Endothelial cell of umbilical vein (primary cell): Measurements from ENCODE around the gene DAAM1. TPM values are rescaled to one million over a fixed set of nuclear protein-coding genes. Genes with fewer than 3 reads are reported as not detected.

Source experiments
- BruUV-seq: library from RNA; stranded (reverse); fragments of 400-500 nt; replicated peaks from 2 replicates; lab custom pipeline; 2021; lab: Mats Ljungman, UMichigan
- CTCF ChIA-PET: fragments of 300-600, 350-600 bp; sonication (Branson Sonifier 250); formaldehyde crosslinking; loops from one replicate; lab custom pipeline; 2021; ENCODE audit warnings: antibody characterized with exemption, inconsistent platforms; lab: Charles Lee
- POLR2A ChIA-PET: fragments of 300-600, 350-600 bp; sonication (Branson Sonifier 250); formaldehyde crosslinking; loops from one replicate; lab custom pipeline; 2021; ENCODE audit warnings: antibody characterized with exemption, inconsistent platforms; lab: Charles Lee
- DNase-seq: peaks from one replicate; pipeline ENCODE4 v3.0.0-alpha.2; 2011; ENCODE audit warnings: low read depth, low spot score
- FAIRE-seq: peaks from 2 replicates; lab custom pipeline; 2011; peaks lifted over from hg19 to GRCh38; lab: Jason Lieb, UNC
- H2AFZ ChIP-seq: 2 replicates; pipeline ENCODE4 v1.6.0; 2012; ENCODE audit warnings: low read depth, low read length, control low read depth, inconsistent platforms
- H3K27ac ChIP-seq: 2 replicates; pipeline ENCODE4 v1.5.1; 2011; ENCODE audit warnings: low read depth, mild to moderate bottlenecking, control low read depth, low read length, moderate library complexity; ENCODE audit not compliant: insufficient read depth
- H3K27me3 ChIP-seq, 2 experiments: 2 replicates each; pipeline versions ENCODE4 v1.6.0 to v1.6.1; 2011; ENCODE audit warnings: low read length in 2 of 2, mixed read lengths in 1 of 2; ENCODE audit not compliant: control insufficient read depth in 2 of 2, insufficient read depth in 2 of 2
- H3K36me3 ChIP-seq, 2 experiments: 2 replicates in 1 of 2; 3 replicates in 1 of 2; pipeline ENCODE4 v1.5.1; 2011; ENCODE audit warnings: low read length in 2 of 2, mild to moderate bottlenecking in 1 of 2, moderate library complexity in 1 of 2; ENCODE audit not compliant: control insufficient read depth in 2 of 2, insufficient read depth in 2 of 2; ENCODE audit errors: extremely low read depth in 1 of 2
- H3K4me1 ChIP-seq: 3 replicates; pipeline ENCODE4 v1.5.1; 2011; ENCODE audit warnings: mild to moderate bottlenecking, low read length; ENCODE audit not compliant: control insufficient read depth, insufficient read depth; ENCODE audit errors: extremely low read depth
- H3K4me2 ChIP-seq: 2 replicates; pipeline ENCODE4 v1.6.1; 2011; ENCODE audit warnings: low read length, control low read depth, mixed read lengths; ENCODE audit not compliant: insufficient read depth
- H3K4me3 ChIP-seq, 3 experiments: fragments of 200-600 bp in 1 of 3; sonication (generic), shearing (Covaris generic) in 1 of 3; replicated peaks in 1 of 3; 2 replicates each; pipeline ENCODE4 v1.5.1; 2011 to 2016; ENCODE audit warnings: control low read depth in 3 of 3, low read length in 3 of 3, mild to moderate bottlenecking in 2 of 3, inconsistent platforms in 1 of 3, low read depth in 1 of 3, moderate library complexity in 1 of 3; ENCODE audit not compliant: insufficient read depth in 1 of 3
- H3K79me2 ChIP-seq: 2 replicates; pipeline ENCODE4 v1.6.0; 2012; ENCODE audit warnings: low read length, inconsistent platforms; ENCODE audit not compliant: control insufficient read depth, insufficient read depth
- H3K9ac ChIP-seq: replicated peaks from 2 replicates; pipeline ENCODE3; 2011; ENCODE audit warnings: low read length, control low read depth; ENCODE audit not compliant: insufficient read depth; ENCODE audit errors: extremely low read depth
- H3K9me1 ChIP-seq: replicated peaks from 3 replicates; pipeline ENCODE4 v1.6.0; 2011; ENCODE audit warnings: mild to moderate bottlenecking, low read length; ENCODE audit not compliant: control insufficient read depth, insufficient read depth; ENCODE audit errors: extremely low read depth
- H3K9me3 ChIP-seq: replicated peaks from 2 replicates; pipeline ENCODE4 v1.5.1; 2012; ENCODE audit warnings: low read length, inconsistent platforms; ENCODE audit not compliant: control insufficient read depth, insufficient read depth
- H4K20me1 ChIP-seq: replicated peaks from 2 replicates; pipeline ENCODE3; 2011; ENCODE audit warnings: mild to moderate bottlenecking, low read length; ENCODE audit not compliant: control insufficient read depth, insufficient read depth; ENCODE audit errors: extremely low read depth
- CTCF ChIP-seq, 2 donors: IDR thresholded peaks; 1 replicate in 1 of 2; 2 replicates in 1 of 2; pipeline ENCODE4 v1.5.1; 2011; ENCODE audit warnings: low read length in 2 of 2, mild to moderate bottlenecking in 2 of 2, moderate library complexity in 2 of 2, control low read depth in 1 of 2, inconsistent platforms in 1 of 2, low read depth in 1 of 2; ENCODE audit not compliant: insufficient read depth in 1 of 2; ENCODE audit errors: extremely low read depth in 1 of 2
- EZH2 ChIP-seq: IDR thresholded peaks from 2 replicates; pipeline ENCODE4 v1.6.1; 2012; ENCODE audit warnings: borderline replicate concordance, low read depth, mild to moderate bottlenecking, moderate library complexity, low read length, inconsistent platforms; ENCODE audit not compliant: severe bottlenecking
- FOS ChIP-seq: IDR thresholded peaks from 2 replicates; pipeline ENCODE4 v1.6.1; 2011; ENCODE audit warnings: mild to moderate bottlenecking, low read length, moderate library complexity, borderline replicate concordance; ENCODE audit not compliant: insufficient read depth
- GATA2 ChIP-seq: IDR thresholded peaks from 2 replicates; pipeline ENCODE4 v1.7.0; 2011; ENCODE audit warnings: low read depth, mild to moderate bottlenecking, moderate library complexity, mixed read lengths, low read length; ENCODE audit not compliant: insufficient read length, insufficient read depth
- JUN ChIP-seq: IDR thresholded peaks from 2 replicates; pipeline ENCODE4 v1.6.1; 2011; ENCODE audit warnings: borderline replicate concordance, low read depth; ENCODE audit not compliant: insufficient read length, insufficient read depth
- MAX ChIP-seq: IDR thresholded peaks from 2 replicates; pipeline ENCODE4 v1.6.1; 2011; ENCODE audit not compliant: insufficient read depth, insufficient read length
- MYC ChIP-seq: IDR thresholded peaks from one replicate; pipeline ENCODE4 v1.6.1; 2011; ENCODE audit warnings: mild to moderate bottlenecking, low read depth, low read length
- POLR2A ChIP-seq: IDR thresholded peaks from 2 replicates; pipeline ENCODE4 v1.6.1; 2012; ENCODE audit warnings: low read depth, mild to moderate bottlenecking, control low read depth, low read length
- POLR2AphosphoS5 ChIP-seq: IDR thresholded peaks from 2 replicates; pipeline ENCODE4 v1.6.1; 2012; ENCODE audit warnings: low read depth, mild to moderate bottlenecking, control low read depth, low read length, moderate library complexity; ENCODE audit not compliant: insufficient read depth
- dilution Hi-C: fragments of 300-500 bp; cut with MboI; formaldehyde crosslinking; loops from one replicate; pipeline ENCODE4 v1.15.0; 2019; ENCODE audit warnings: low sequenced_read_pairs; ENCODE audit not compliant: extremely low pct_ligation_motif_present
- intact Hi-C: fragments of 100-400 bp; cut with micrococcal nuclease; formaldehyde crosslinking; loops from one replicate; pipeline ENCODE4 v1.10.0; 2022
- polyA plus RNA-seq, 4 experiments: library from polyadenylated mRNA; depleted of rRNA in 3 of 4; stranded (reverse) in 3 of 4; unstranded in 1 of 4; fragments of >200 nt; gene quantifications; 2 replicates each; pipeline versions ENCODE4 v1.2.1 to v1.2.3, GENCODE V29; 2011 to 2012; ENCODE audit warnings: missing spikeins in 1 of 4
- total RNA-seq: library from RNA; stranded (reverse); gene quantifications from 2 replicates; pipeline ENCODE4 v1.2.3, GENCODE V29; 2021

DAAM1 gene
- total and polyA plus RNA-seq, 2 donors (not counting 3 experiments of a cell fraction or from before 2014, with no cell fraction given), result 10.2 to 25.3 TPM

- intact Hi-C loops (no loop called here), dilution Hi-C loops (no loop called here)
- CTCF ChIA-PET, result no interaction called here
- Histone ChIP-seq H3K27ac (no peak overlapping the region), H4K20me1 (no peaks in the 10 kb centered on the region), H3K27me3 (no peaks in the 10 kb centered on the region), H3K9me1 (no peaks in the 10 kb centered on the region), H3K4me1 (no peaks in the 10 kb centered on the region), H3K9me3 (no peaks in the 10 kb centered on the region), H3K36me3 (no peaks in the 10 kb centered on the region), H3K79me2 (no peaks in the 10 kb centered on the region), H2AFZ (no peak overlapping the region), H3K4me2 (no peak overlapping the region), H3K4me3 (no peak overlapping the region), H3K9ac (no peak overlapping the region)
- no TSS peak for BruUV-seq
- FAIRE-seq (no peak), DNase-seq (no peak)
- no peak for TF ChIP-seq CTCF (IDR thresholded peaks at IDR 0.05; ENCODE audit: extremely low read depth in 1 of 2, insufficient read depth in 1 of 2, low read depth in 1 of 2, low read length in 2 of 2)
- no peak for TF ChIP-seq POLR2AphosphoS5
- no peak for TF ChIP-seq GATA2
- TF ChIP-seq POLR2A, result no peak
- no peak for TF ChIP-seq MAX
- TF ChIP-seq MYC, result no peak
- no peak for TF ChIP-seq JUN
- no peak for TF ChIP-seq EZH2
- no peak for TF ChIP-seq FOS
- POLR2A ChIA-PET, result no interaction called here
These were observed 37.5 kb upstream of the DAAM1 start for GRCh38 chr14:59150990-59151389.
